ENCODE results near the gene HNRNPU.
A peak's percentile ranks its signal among the peaks of the same experiment; 100 is the strongest.

The HNRNPU gene

GRCh38 chr1:244893836-244894235, 29.5 kb upstream of the HNRNPU start:
- H3K4me3 ChIP-seq (ENCODE audit: low read depth, low read length): no peak overlapping the region
- no peak for DNase-seq (ENCODE audit: low read depth)
- no peak for TF ChIP-seq CTCF (IDR thresholded peaks at IDR 0.05; ENCODE audit: control insufficient read depth, extremely low read depth, insufficient read depth)

- H3K4me3 ChIP-seq (ENCODE audit: low read depth, low read length): no peak overlapping the region
- DNase-seq (ENCODE audit: low read depth): peak; percentile 52
- TF ChIP-seq CTCF (IDR thresholded peaks at IDR 0.05; ENCODE audit: control insufficient read depth, extremely low read depth, insufficient read depth): no peak
These were observed 22.9 kb upstream of the HNRNPU start for GRCh38 chr1:244887281-244887680.

- no peak overlapping the region for H3K4me3 ChIP-seq (ENCODE audit: low read depth, low read length)
- no peak for TF ChIP-seq CTCF (IDR thresholded peaks at IDR 0.05; ENCODE audit: control insufficient read depth, extremely low read depth, insufficient read depth)
- no peak for DNase-seq (ENCODE audit: low read depth)
These were observed 17.4 kb upstream of the HNRNPU start for GRCh38 chr1:244881552-244882280.

- no peak overlapping the region for H3K4me3 ChIP-seq (ENCODE audit: low read depth, low read length)
- TF ChIP-seq CTCF (IDR thresholded peaks at IDR 0.05; ENCODE audit: control insufficient read depth, extremely low read depth, insufficient read depth): no peak
- DNase-seq (ENCODE audit: low read depth): no peak
These were observed 14.3 kb upstream of the HNRNPU start for GRCh38 chr1:244878681-244879080.

DNA sequence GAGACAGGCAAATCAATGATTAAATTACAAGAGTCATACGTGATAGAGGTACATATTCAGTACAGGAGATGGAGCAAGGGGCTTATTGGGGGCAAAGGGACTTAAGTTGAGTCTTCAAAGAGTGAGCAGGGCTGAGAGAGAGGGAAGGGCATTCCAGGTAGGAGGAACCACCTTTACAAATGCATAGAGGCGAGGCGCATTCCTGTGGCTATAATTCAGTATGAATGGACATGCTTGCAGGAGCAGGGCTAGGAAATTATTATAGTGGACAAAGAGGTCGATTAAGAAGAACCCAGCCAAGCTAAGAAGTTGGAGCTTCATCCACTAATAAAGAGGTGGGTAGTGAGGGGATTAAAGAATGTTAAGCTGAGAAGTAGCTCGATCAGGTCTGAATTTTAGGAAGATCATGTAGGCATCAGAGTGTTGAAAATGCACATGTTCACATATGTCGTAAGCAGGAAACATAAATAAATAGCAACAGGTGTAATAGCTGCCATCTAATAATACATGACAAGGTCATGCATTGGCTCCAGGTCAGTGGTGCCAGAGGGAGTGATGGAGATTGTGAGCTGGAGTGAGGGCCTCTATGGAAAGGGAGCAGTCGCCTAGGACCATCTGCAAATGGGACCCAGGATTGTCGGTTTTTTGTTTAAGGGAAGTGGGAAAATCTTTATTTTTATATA, 12.0 kb upstream of the HNRNPU start:
- no peak overlapping the region for H3K4me3 ChIP-seq (ENCODE audit: low read depth, low read length)
- no peak for DNase-seq (ENCODE audit: low read depth)
- no peak for TF ChIP-seq CTCF (IDR thresholded peaks at IDR 0.05; ENCODE audit: control insufficient read depth, extremely low read depth, insufficient read depth)

DNA sequence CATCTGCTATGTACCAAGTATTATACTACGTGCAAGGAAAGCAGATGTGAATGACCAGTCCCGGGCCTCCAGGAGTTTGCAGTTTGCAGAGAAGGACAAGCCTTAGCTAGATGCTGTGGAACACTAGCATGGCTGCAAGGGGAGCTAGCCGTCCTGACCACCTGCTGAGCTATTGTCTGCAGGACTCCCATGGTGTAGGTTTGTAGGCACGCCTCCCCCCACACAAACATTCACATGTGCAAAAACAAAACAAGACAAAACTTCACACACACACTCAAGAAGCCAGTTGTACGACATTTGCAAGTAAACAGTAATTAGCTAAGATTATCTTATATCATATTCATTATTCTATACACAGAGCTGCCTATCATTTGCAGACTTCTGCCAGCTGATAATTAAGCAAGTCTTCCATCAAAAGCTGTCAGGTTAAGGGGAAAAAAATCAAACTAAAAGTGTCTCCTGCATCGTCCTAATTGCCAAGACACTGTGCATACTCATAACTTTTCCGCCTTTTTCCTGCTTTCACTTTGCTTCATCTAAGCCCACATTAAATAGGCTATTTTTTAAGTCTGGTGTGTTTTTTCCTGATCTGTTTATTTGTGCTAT, 10.7 kb upstream of the HNRNPU start:
- TF ChIP-seq CTCF (IDR thresholded peaks at IDR 0.05; ENCODE audit: control insufficient read depth, extremely low read depth, insufficient read depth): no peak
- no peak for DNase-seq (ENCODE audit: low read depth)
- H3K4me3 ChIP-seq (ENCODE audit: low read depth, low read length): no peak overlapping the region

All from LNCaP clone FGC (cell line).